ENCODE measurements around the gene MORN1.

Gene MORN1

DNA sequence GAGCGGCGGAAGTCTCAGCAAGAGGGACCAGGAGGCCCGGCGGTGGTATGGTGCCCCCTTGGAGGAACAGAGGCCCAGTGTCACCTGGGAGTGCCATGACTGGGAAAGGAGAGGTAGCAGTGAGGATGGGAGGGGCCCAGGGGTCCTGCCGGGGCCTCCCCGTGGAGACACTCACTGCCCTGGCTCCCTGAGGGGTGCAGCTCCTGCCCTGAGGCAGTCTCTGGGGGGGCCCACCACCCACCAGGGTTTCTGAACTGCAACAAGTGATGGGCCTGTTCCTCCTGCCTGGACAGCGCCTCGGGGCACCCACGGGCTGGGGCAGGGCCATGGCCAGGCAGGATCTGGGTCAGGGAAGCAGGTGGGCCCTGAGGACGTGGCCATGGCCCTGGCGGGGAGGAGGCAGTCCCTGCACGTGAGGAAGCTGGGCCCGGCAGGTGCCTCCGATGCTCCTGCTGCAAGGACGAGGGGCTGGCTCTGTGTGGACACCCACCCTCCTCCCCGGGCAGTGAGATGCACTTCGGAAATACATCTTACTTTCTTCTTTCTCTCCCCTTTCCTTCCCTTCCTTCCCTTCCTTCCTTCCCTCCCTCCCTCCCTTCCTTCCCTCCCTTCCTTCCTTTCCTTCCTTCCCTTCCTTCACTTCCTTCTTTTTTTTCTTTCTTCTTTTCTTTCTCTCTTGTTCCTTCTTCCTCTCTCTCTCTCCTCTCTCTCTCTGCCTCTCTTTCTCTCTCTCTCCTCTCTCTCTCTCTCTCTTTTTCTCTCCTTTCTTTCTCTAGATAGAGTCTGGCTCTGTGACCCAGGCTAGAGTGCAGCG lies 66.6 kb downstream of the MORN1 start:
- H3K27me3 ChIP-seq (ENCODE audit: control insufficient read depth in 1 of 2, insufficient read depth in 2 of 2, low read length in 2 of 2): no peaks in the 10 kb centered on the region
- no peak overlapping the region for H3K9ac ChIP-seq (ENCODE audit: low read length)
- no peak overlapping the region for H3K27ac ChIP-seq (ENCODE audit: low read depth, low read length)
- H3K4me3 ChIP-seq (ENCODE audit: low read depth in 1 of 2, low read length in 2 of 2): no peak overlapping the region
- no peaks in the 10 kb centered on the region for H3K9me3 ChIP-seq (ENCODE audit: low read length)
- H3K4me1 ChIP-seq (ENCODE audit: insufficient read depth, low read length): peaks cover 30% of the 10 kb centered on the region
- no peaks in the 10 kb centered on the region for H3K36me3 ChIP-seq (ENCODE audit: insufficient read depth, low read length)

DNA sequence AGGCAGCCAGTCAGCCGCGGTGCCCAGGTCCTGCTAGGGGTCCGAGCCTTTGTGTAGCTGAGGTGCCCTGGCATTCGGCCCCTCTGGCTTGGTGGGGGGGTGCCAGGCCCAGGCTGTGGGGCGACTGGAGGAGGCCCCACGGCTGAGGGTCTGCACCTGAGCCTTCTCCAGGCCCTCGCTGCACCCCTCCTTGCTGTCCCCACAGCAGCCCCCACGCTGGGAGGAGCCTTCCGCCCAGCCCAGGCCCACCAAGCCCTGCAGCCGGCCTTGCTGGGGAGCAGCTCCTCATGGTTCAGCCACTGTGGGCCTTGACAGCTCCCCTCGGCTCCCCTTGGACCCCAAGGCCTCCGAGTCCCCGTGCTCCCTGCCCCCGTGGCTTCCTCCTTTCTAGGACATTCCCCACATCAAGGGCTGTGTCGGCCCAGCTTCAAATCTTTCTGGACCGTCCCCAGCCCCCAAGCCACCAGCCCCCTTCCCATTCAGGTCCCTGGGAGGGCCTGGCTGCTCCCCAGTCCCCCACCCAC lies 67.8 kb downstream of the MORN1 start:
- no peak overlapping the region for H3K4me3 ChIP-seq (ENCODE audit: low read depth in 1 of 2, low read length in 2 of 2)
- H3K9ac ChIP-seq (ENCODE audit: low read length): no peak overlapping the region
- no peaks in the 10 kb centered on the region for H3K36me3 ChIP-seq (ENCODE audit: insufficient read depth, low read length)
- peaks cover 32% of the 10 kb centered on the region for H3K4me1 ChIP-seq (ENCODE audit: insufficient read depth, low read length)
- no peaks in the 10 kb centered on the region for H3K27me3 ChIP-seq (ENCODE audit: control insufficient read depth in 1 of 2, insufficient read depth in 2 of 2, low read length in 2 of 2)
- peak overlapping the region; percentile 91 for H3K27ac ChIP-seq (ENCODE audit: low read depth, low read length)
- no peaks in the 10 kb centered on the region for H3K9me3 ChIP-seq (ENCODE audit: low read length)

DNA sequence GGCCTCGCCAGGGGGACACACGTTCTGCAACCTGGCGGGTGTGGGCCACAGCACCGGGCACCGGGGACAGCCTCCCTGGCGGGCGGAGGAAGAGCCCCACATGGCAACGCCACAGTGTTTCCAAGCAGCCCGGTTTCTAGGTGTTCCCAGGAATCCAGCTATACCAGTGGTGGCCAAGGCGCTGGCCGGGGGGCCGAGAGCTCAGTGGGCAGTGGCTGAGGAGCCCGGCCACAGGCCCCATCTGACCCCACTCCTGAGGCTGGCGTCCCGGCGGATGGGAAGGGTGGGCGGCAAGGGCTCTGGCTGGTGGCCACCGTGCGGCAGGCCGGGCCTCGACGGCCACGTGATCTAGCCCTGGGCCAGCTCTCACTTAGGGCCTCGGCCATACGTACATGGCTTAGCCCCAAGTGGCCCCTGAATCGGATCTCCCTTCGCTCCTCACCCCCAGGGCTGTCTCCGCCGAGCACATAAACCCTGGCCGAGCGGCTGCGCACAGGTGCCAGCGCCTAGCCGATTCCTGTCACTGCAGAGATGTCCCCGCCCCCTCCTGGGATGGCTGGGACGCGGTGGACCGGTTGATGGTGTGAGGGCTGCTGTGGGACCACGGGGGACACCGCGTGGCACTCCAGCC lies 68.7 kb downstream of the MORN1 start:
- H3K4me1 ChIP-seq (ENCODE audit: insufficient read depth, low read length): peaks cover 35% of the 10 kb centered on the region
- peak overlapping the region; percentile 91 for H3K27ac ChIP-seq (ENCODE audit: low read depth, low read length)
- no peaks in the 10 kb centered on the region for H3K27me3 ChIP-seq (ENCODE audit: control insufficient read depth in 1 of 2, insufficient read depth in 2 of 2, low read length in 2 of 2)
- peak overlapping the region in 1 of 2 donors; percentile 45 for H3K4me3 ChIP-seq (ENCODE audit: low read depth in 1 of 2, low read length in 2 of 2)
- no peak overlapping the region for H3K9ac ChIP-seq (ENCODE audit: low read length)
- no peaks in the 10 kb centered on the region for H3K9me3 ChIP-seq (ENCODE audit: low read length)
- H3K36me3 ChIP-seq (ENCODE audit: insufficient read depth, low read length): no peaks in the 10 kb centered on the region

DNA sequence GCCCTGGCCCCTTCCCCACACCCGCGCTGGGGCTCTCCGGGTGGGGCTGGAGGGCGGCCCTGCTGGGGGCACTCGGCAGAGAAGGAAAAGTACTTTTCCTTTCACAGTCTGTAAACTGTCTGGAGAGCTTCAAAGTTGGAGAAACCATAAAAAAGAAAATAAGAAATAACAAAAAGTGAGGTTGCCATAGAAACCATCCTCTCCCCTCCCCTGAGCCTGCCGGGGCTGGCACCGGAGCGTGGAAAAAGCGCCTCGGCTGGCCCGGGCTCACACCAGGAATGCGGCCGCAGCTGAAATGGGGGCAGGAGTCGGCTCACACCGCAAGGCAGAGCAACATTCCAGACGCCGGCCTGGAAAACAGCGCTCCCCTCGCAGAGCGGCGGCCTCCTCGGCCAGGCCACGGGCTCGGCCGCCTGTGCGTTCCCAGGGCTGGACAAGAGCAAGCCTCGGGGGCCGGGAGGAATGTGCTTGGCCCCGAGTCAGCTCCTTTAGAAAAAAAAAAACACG lies 69.2 kb downstream of the MORN1 start:
- H3K9me3 ChIP-seq (ENCODE audit: low read length): no peaks in the 10 kb centered on the region
- no peaks in the 10 kb centered on the region for H3K27me3 ChIP-seq (ENCODE audit: control insufficient read depth in 1 of 2, insufficient read depth in 2 of 2, low read length in 2 of 2)
- peaks cover 35% of the 10 kb centered on the region for H3K4me1 ChIP-seq (ENCODE audit: insufficient read depth, low read length)
- H3K4me3 ChIP-seq (ENCODE audit: low read depth in 1 of 2, low read length in 2 of 2): peak overlapping the region in 1 of 2 donors; percentile 45
- peak overlapping the region; percentile 21 for H3K9ac ChIP-seq (ENCODE audit: low read length)
- H3K27ac ChIP-seq (ENCODE audit: low read depth, low read length): peak overlapping the region; percentile 91
- H3K36me3 ChIP-seq (ENCODE audit: insufficient read depth, low read length): no peaks in the 10 kb centered on the region

DNA sequence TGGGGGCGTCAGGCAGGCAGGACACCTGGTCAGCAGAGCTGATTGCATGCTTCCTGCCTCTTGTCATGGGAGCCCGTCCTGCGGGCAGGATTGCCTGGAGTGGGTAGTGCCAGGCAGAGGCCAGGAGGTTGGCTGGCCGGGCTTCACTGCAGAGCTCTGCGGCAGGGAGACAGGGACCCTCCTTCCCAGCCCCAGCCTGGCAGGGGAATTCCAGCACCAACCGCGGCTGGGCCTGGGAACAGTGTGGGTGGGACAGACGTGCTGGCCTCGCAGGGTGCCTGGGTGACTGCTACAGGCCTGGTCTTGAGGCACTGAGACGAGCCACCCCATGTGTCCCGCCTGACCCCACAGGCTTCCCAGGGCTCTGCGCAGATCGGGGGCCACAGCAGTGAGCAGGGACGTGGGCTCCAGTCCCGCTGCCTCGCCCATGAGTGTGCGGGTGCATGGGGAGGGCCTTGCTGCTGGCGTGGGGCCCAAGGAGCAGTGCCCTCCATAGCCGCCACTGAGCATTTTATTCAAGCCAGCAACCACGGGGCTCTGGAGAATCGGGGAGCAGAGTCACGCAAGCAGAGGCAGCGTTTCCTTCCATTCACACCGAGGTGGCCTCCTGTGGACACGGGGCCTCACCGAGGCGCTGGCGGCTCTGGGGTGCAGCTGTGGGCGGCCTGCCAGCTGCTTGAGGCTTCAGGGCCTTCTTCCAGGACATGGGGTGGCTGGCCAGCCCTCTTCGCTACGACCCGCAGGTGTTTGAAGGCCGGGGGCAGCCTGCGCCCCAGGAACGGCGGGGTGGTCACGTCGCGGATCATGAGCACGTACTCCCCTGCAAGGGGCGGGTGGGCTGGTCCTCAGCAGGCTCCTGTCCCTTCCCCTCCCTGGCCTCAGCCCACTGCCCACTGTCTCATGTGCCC lies 70.3 kb downstream of the MORN1 start:
- Histone ChIP-seq H3K36me3 (ENCODE audit: insufficient read depth, low read length) (no peaks in the 10 kb centered on the region), H3K27me3 (ENCODE audit: control insufficient read depth in 1 of 2, insufficient read depth in 2 of 2, low read length in 2 of 2) (no peaks in the 10 kb centered on the region), H3K4me1 (ENCODE audit: insufficient read depth, low read length) (peaks cover 35% of the 10 kb centered on the region), H3K9me3 (ENCODE audit: low read length) (no peaks in the 10 kb centered on the region), H3K4me3 (ENCODE audit: low read depth in 1 of 2, low read length in 2 of 2) (peak overlapping the region in 1 of 2 donors; percentile 45), H3K27ac (ENCODE audit: low read depth, low read length) (peak overlapping the region; percentile 91), H3K9ac (ENCODE audit: low read length) (peak overlapping the region; percentile 21)

DNA sequence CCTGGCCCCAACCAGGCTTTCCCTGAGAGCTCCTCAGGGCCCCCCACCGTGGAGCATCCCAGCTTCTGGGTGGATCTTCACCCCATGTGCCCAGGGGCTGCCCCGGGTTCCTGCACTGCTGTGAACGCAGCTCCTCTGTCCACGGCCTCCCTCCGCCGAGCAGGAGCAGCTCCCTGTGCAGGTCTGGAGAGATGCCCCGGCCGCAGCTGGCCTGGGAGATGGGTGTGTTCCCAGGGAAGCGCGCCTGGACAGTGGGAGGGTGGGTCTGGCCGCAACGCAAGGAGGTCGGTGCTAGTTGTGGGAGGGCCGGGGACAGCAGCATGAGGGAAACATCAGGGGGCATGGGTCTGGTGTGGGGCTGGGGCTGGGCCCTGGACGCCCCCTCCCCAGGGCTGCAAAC lies 71.3 kb downstream of the MORN1 start:
- no peaks in the 10 kb centered on the region for H3K9me3 ChIP-seq (ENCODE audit: low read length)
- peaks cover 35% of the 10 kb centered on the region for H3K4me1 ChIP-seq (ENCODE audit: insufficient read depth, low read length)
- peak overlapping the region; percentile 91 for H3K27ac ChIP-seq (ENCODE audit: low read depth, low read length)
- H3K27me3 ChIP-seq (ENCODE audit: control insufficient read depth in 1 of 2, insufficient read depth in 2 of 2, low read length in 2 of 2): no peaks in the 10 kb centered on the region
- H3K9ac ChIP-seq (ENCODE audit: low read length): no peak overlapping the region
- no peak overlapping the region for H3K4me3 ChIP-seq (ENCODE audit: low read depth in 1 of 2, low read length in 2 of 2)
- no peaks in the 10 kb centered on the region for H3K36me3 ChIP-seq (ENCODE audit: insufficient read depth, low read length)

DNA sequence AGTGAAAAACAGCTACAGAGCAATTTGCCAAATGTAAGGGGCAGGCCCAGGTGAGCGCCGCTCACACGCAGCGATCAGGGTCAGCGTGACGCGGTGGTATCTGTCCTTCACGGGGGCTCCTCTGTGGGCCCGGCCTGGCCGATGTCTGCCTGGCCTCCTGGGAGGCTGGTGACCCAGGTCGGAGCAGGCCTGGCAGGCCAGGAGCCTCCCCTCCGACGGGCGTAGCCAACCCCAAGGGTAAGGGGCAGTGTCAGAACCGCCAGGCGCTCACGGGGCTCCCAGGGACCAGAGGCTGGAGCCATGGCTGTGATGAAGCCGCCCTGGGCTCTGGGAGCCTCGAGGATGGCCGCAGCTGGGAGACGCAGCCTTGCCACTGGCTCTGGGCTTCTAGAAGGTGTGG lies 72.1 kb downstream of the MORN1 start:
- H3K4me3 ChIP-seq (ENCODE audit: low read depth in 1 of 2, low read length in 2 of 2): no peak overlapping the region
- H3K9me3 ChIP-seq (ENCODE audit: low read length): no peaks in the 10 kb centered on the region
- H3K4me1 ChIP-seq (ENCODE audit: insufficient read depth, low read length): peaks cover 35% of the 10 kb centered on the region
- no peak overlapping the region for H3K9ac ChIP-seq (ENCODE audit: low read length)
- no peaks in the 10 kb centered on the region for H3K36me3 ChIP-seq (ENCODE audit: insufficient read depth, low read length)
- no peaks in the 10 kb centered on the region for H3K27me3 ChIP-seq (ENCODE audit: control insufficient read depth in 1 of 2, insufficient read depth in 2 of 2, low read length in 2 of 2)
- H3K27ac ChIP-seq (ENCODE audit: low read depth, low read length): peak overlapping the region; percentile 45

DNA sequence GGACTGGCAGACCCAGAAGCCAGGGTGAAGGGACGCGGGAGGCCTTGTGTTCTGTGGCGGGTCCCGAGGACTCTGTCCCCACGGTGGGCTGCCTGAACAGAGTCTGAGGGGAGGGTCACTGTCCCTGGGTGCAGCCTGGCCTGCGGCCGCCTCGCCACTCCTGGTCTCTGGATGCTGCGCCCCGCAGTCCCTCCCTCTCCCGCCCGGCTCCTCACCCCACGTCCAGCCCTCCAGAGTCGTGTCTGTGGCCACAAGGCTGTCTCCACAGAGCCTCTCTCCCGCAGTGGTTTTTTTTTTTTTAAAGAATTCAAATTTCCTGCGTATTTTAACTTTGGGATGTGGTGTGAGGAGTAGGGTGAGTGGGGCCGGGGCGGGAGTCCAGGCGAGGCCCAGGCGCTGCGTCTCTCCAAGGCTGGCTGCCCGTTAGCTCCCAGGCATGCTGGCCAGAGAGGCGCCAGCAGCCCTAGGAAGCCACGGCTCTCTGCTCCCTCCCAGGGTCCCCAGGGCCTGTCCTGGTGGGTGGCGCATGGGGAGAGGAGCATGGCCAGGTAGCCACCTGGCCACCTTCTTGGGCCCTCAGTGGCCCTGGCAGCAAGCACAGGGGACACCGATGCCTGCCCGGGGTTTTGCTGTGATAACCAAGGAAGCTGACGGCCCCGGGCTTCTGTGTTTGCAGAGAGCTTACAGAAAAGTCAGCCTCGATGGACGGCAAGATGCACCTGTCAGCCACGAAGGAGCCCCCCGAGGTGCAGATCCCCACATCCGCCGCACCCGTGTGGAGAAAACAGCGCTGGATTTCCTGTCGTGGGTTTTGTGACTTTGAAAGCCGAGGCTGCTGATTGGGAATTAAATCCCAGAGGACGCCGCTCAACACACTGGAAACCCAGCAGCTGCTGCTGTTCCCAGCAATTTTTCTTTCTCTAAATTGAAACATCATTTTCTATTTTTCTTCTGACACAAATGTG lies 72.8 kb downstream of the MORN1 start:
- Histone ChIP-seq H3K4me3 (ENCODE audit: low read depth in 1 of 2, low read length in 2 of 2) (no peak overlapping the region), H3K27me3 (ENCODE audit: control insufficient read depth in 1 of 2, insufficient read depth in 2 of 2, low read length in 2 of 2) (no peaks in the 10 kb centered on the region), H3K27ac (ENCODE audit: low read depth, low read length) (peak overlapping the region; percentile 45), H3K9me3 (ENCODE audit: low read length) (no peaks in the 10 kb centered on the region), H3K4me1 (ENCODE audit: insufficient read depth, low read length) (peaks cover 42% of the 10 kb centered on the region), H3K9ac (ENCODE audit: low read length) (no peak overlapping the region), H3K36me3 (ENCODE audit: insufficient read depth, low read length) (no peaks in the 10 kb centered on the region)

DNA sequence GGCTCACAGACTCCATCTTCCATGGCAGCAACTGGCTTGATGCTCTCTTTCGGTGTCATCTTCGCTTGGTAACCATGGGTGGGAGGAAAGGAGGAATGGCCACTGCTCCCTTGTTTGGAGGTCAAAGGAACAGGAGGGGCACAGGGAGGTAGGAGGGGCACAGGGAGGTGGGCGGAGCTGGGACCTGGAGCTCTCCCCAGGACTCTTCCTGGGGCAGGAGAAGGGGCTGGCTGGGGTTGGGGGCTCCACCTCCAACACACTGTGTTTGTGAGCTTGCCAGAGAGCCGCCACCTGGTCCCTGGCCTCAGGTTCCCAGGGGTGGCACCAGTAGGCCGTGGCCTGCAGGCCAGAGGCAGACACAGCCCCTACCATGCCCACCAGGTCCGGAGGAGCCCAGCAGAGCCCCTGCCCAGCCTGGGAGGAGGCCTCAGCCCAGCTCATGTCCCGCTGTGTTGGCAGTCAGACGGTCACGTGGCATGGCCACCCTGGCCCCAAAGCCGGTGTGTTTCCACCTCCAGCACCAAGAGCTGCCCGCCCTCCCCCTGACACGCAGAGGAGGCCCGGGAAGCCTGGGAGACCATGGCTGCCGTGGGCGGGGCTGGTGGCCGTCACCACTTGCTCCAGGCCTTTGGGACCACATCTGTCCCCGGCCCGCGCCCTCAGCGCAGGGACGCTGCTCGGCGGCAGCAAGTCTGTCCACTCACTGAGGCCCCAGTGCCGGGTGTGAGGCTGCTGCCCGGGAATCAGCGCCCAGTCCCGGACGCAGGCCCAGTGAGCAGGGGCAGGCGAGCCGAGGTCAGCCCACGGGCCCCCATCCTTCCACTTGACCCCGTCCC lies 73.9 kb downstream of the MORN1 start:
- H3K36me3 ChIP-seq (ENCODE audit: insufficient read depth, low read length): no peaks in the 10 kb centered on the region
- peaks cover 46% of the 10 kb centered on the region for H3K4me1 ChIP-seq (ENCODE audit: insufficient read depth, low read length)
- no peaks in the 10 kb centered on the region for H3K27me3 ChIP-seq (ENCODE audit: control insufficient read depth in 1 of 2, insufficient read depth in 2 of 2, low read length in 2 of 2)
- no peak overlapping the region for H3K4me3 ChIP-seq (ENCODE audit: low read depth in 1 of 2, low read length in 2 of 2)
- H3K27ac ChIP-seq (ENCODE audit: low read depth, low read length): no peak overlapping the region
- no peak overlapping the region for H3K9ac ChIP-seq (ENCODE audit: low read length)
- H3K9me3 ChIP-seq (ENCODE audit: low read length): no peaks in the 10 kb centered on the region
